Common myeloid progenitor, CD34-positive (primary cell): ENCODE data around the gene ZNF516.

Source experiments
- CTCF ChIA-PET: fragments of 350-600 bp; sonication (Branson Sonifier 250); formaldehyde crosslinking; loops from one replicate; lab custom pipeline; 2021; ENCODE audit warnings: antibody characterized with exemption; lab: Charles Lee
- POLR2A ChIA-PET: fragments of 350-600 bp; sonication (Branson Sonifier 250); formaldehyde crosslinking; loops from one replicate; lab custom pipeline; 2021; ENCODE audit warnings: antibody characterized with exemption; lab: Charles Lee
- DNase-seq, 3 donors: peaks; one replicate each; pipeline versions ENCODE4 v3.0.0 to v3.0.0-alpha.2; 2013
- H3K27ac ChIP-seq, 2 experiments: 1 replicate in 1 of 2; 2 replicates in 1 of 2; pipeline ENCODE4 v1.7.0; 2013; ENCODE audit warnings: inconsistent platforms in 2 of 2, low read length in 2 of 2, mild to moderate bottlenecking in 2 of 2, low read depth in 1 of 2, moderate library complexity in 1 of 2; ENCODE audit not compliant: severe bottlenecking in 2 of 2, insufficient read depth in 1 of 2, poor library complexity in 1 of 2
- H3K27me3 ChIP-seq, 5 experiments: replicated peaks in 2 of 5; 1 replicate in 3 of 5; 2 replicates in 2 of 5; pipeline versions ENCODE4 v1.6.1 to v1.7.0; 2013; ENCODE audit warnings: low read length in 4 of 5, mild to moderate bottlenecking in 2 of 5, moderate library complexity in 2 of 5, inconsistent platforms in 1 of 5; ENCODE audit not compliant: insufficient read depth in 5 of 5, control insufficient read depth in 4 of 5
- H3K36me3 ChIP-seq, 4 experiments: 1 replicate in 2 of 4; 2 replicates in 2 of 4; pipeline versions ENCODE4 v1.6.1 to v1.7.0; 2013; ENCODE audit warnings: low read length in 3 of 4, control low read depth in 1 of 4, mild to moderate bottlenecking in 1 of 4; ENCODE audit not compliant: control insufficient read depth in 4 of 4, insufficient read depth in 4 of 4
- H3K4me1 ChIP-seq, 4 experiments: 1 replicate in 3 of 4; 2 replicates in 1 of 4; pipeline versions ENCODE4 v1.6.1 to v1.7.1; 2013; ENCODE audit warnings: low read length in 3 of 4, mild to moderate bottlenecking in 3 of 4, control low read depth in 1 of 4, inconsistent platforms in 1 of 4, moderate library complexity in 1 of 4; ENCODE audit not compliant: control insufficient read depth in 4 of 4, insufficient read depth in 4 of 4; ENCODE audit errors: control extremely low read depth in 1 of 4
- H3K4me3 ChIP-seq, 7 experiments: 1 replicate in 4 of 7; 2 replicates in 3 of 7; pipeline versions ENCODE4 v1.5.1 to v1.7.0; 2013; ENCODE audit warnings: mild to moderate bottlenecking in 7 of 7, low read length in 6 of 7, moderate library complexity in 6 of 7, inconsistent platforms in 2 of 7, low read depth in 2 of 7, control low read depth in 1 of 7; ENCODE audit not compliant: insufficient read depth in 4 of 7, control insufficient read depth in 1 of 7; ENCODE audit errors: extremely low read depth in 1 of 7
- H3K9me3 ChIP-seq, 5 experiments: 1 replicate in 4 of 5; 2 replicates in 1 of 5; pipeline versions ENCODE4 v1.6.1 to v1.7.1; 2013; ENCODE audit warnings: low read length in 4 of 5, mild to moderate bottlenecking in 2 of 5, inconsistent platforms in 1 of 5, low read depth in 1 of 5, moderate library complexity in 1 of 5; ENCODE audit not compliant: control insufficient read depth in 4 of 5, insufficient read depth in 2 of 5; ENCODE audit errors: control extremely low read depth in 1 of 5
- WGBS: methylation state at CpG from one replicate; pipeline ENCODE4 v1.1.5; 2013; ENCODE audit not compliant: insufficient coverage; 5-methylcytosine and 5-hydroxymethylcytosine counted together

ZNF516 gene

GRCh38 chr18:76457475-76457874, 37.6 kb downstream of the ZNF516 start:
- Histone ChIP-seq H3K36me3 (peaks cover 4 to 25% (median 16%) of the 10 kb centered on the region in 4 experiments), H3K4me3 (no peak overlapping the region), H3K27me3 (no peaks in the 10 kb centered on the region), H3K27ac (no peak overlapping the region), H3K4me1 (peaks cover under 1 to 27% (median 10%) of the 10 kb centered on the region in 4 experiments), H3K9me3 (no peaks in the 10 kb centered on the region)
- 97% methylated on average over 8 of the region's 9 CpGs for WGBS
- ChIA-PET CTCF (interaction anchor here (0.8 to 2.7 kb wide), 4 partner anchors 15 to 60 kb away, joined by 4 to 9 read pairs (median 6); no protein-coding TSS in a partner anchor), POLR2A (no interaction called here)
- no peak for DNase-seq

GRCh38 chr18:76456823-76457222, 38.2 kb downstream of the ZNF516 start:
- H3K27ac ChIP-seq = no peak overlapping the region
- H3K4me3 ChIP-seq = no peak overlapping the region
- no peaks in the 10 kb centered on the region for H3K27me3 ChIP-seq
- CTCF ChIA-PET = interaction anchor here (1.3 to 2.7 kb wide), 4 partner anchors 10 to 59 kb away, joined by 4 to 9 read pairs (median 6); no protein-coding TSS in a partner anchor
- POLR2A ChIA-PET = no interaction called here
- peaks cover 4 to 24% (median 14%) of the 10 kb centered on the region in 4 experiments for H3K36me3 ChIP-seq
- WGBS = 100% methylated on average over 1 of the region's 4 CpGs
- peaks cover 3 to 34% (median 15%) of the 10 kb centered on the region in 4 experiments for H3K4me1 ChIP-seq
- no peak for DNase-seq
- H3K9me3 ChIP-seq = no peaks in the 10 kb centered on the region

- POLR2A ChIA-PET = no interaction called here
- peaks cover 7 to 40% (median 20%) of the 10 kb centered on the region in 4 experiments for H3K4me1 ChIP-seq
- no peaks in the 10 kb centered on the region for H3K9me3 ChIP-seq
- no peak overlapping the region for H3K4me3 ChIP-seq
- no peaks in the 10 kb centered on the region for H3K27me3 ChIP-seq
- no peak overlapping the region for H3K27ac ChIP-seq
- peaks cover 4 to 21% (median 12%) of the 10 kb centered on the region in 4 experiments for H3K36me3 ChIP-seq
- CTCF ChIA-PET = interaction anchor here (1.3 to 2.7 kb wide), 3 partner anchors 9 to 18 kb away, joined by 3 to 9 read pairs (median 4); no protein-coding TSS in a partner anchor
- WGBS = 98% methylated on average over 16 of the region's 16 CpGs
- DNase-seq = no peak
These were observed 38.9 kb downstream of the ZNF516 start for GRCh38 chr18:76456018-76456750.

GRCh38 chr18:76455003-76455676, 39.9 kb downstream of the ZNF516 start:
- WGBS = 93% methylated on average over 7 of the region's 8 CpGs
- no peaks in the 10 kb centered on the region for H3K9me3 ChIP-seq
- POLR2A ChIA-PET = no interaction called here
- H3K27me3 ChIP-seq = no peaks in the 10 kb centered on the region
- no peak overlapping the region for H3K27ac ChIP-seq
- no peak overlapping the region for H3K4me3 ChIP-seq
- no peak for DNase-seq
- H3K4me1 ChIP-seq = peaks cover 11 to 50% (median 26%) of the 10 kb centered on the region in 4 experiments
- H3K36me3 ChIP-seq = peaks cover 4 to 19% (median 10%) of the 10 kb centered on the region in 4 experiments
- CTCF ChIA-PET = interaction anchor here (1.1 to 2.7 kb wide), 4 partner anchors 8 to 19 kb away, joined by 3 to 9 read pairs (median 4); no protein-coding TSS in a partner anchor

GRCh38 chr18:76454418-76454817, 40.6 kb downstream of the ZNF516 start:
- CTCF ChIA-PET = interaction anchor here (0.5 to 1.2 kb wide), 5 partner anchors 11 to 388 kb away, joined by 3 to 5 read pairs (median 4); no protein-coding TSS in a partner anchor
- H3K4me1 ChIP-seq = peaks cover 14 to 57% (median 30%) of the 10 kb centered on the region in 4 experiments
- WGBS = 80% methylated on average over 1 of the region's 1 CpG
- no peak overlapping the region for H3K27ac ChIP-seq
- peaks cover 4 to 12% (median 8%) of the 10 kb centered on the region in 4 experiments for H3K36me3 ChIP-seq
- no peak for DNase-seq
- no peak overlapping the region for H3K4me3 ChIP-seq
- POLR2A ChIA-PET = no interaction called here
- no peaks in the 10 kb centered on the region for H3K27me3 ChIP-seq
- no peaks in the 10 kb centered on the region for H3K9me3 ChIP-seq

GRCh38 chr18:76453932-76454331, 41.1 kb downstream of the ZNF516 start:
- H3K9me3 ChIP-seq = no peaks in the 10 kb centered on the region
- H3K27ac ChIP-seq = no peak overlapping the region
- 100% methylated on average over 2 of the region's 5 CpGs for WGBS
- no peaks in the 10 kb centered on the region for H3K27me3 ChIP-seq
- H3K4me1 ChIP-seq = peaks cover 14 to 62% (median 31%) of the 10 kb centered on the region in 4 experiments
- H3K36me3 ChIP-seq = peaks cover 2 to 8% (median 5%) of the 10 kb centered on the region in 4 experiments
- no peak for DNase-seq
- no peak overlapping the region for H3K4me3 ChIP-seq
- POLR2A ChIA-PET = no interaction called here
- CTCF ChIA-PET = interaction anchor here (0.8 to 1.4 kb wide), 6 partner anchors 10 to 55 kb away, joined by 3 to 6 read pairs (median 4); no protein-coding TSS in a partner anchor
